Peyer's patch (tissue), 4 donors: ENCODE data around the gene ASB6. TPM values are rescaled to one million over a fixed set of nuclear protein-coding genes. Genes with fewer than 3 reads are reported as not detected.

ENCODE experiments used
- DNase-seq, 3 donors: peaks; one replicate each; pipeline ENCODE4 v3.0.0-alpha.2; 2017 to 2019
- H3K27ac ChIP-seq, 4 donors: fragments of 200-600 bp; sonication (generic); one replicate each; pipeline ENCODE4 v1.5.1; 2016 to 2019
- H3K27me3 ChIP-seq, 2 donors: fragments of 200-600 bp; sonication (generic); one replicate each; pipeline ENCODE4 v1.5.1; 2019
- H3K36me3 ChIP-seq, 3 donors: fragments of 200-600 bp; sonication (generic); one replicate each; pipeline ENCODE4 v1.5.1; 2016 to 2019
- H3K4me1 ChIP-seq, 4 donors: fragments of 200-600 bp; sonication (generic); one replicate each; pipeline ENCODE4 v1.5.1; 2016 to 2019
- H3K4me3 ChIP-seq, 4 donors: fragments of 200-600 bp; sonication (generic); 1 replicate in 3 of 4; 2 replicates in 1 of 4; pipeline ENCODE4 v1.5.1; 2016 to 2019; ENCODE audit warnings: mild to moderate bottlenecking in 1 of 4
- H3K9me3 ChIP-seq, 4 donors: fragments of 200-600 bp; sonication (generic); one replicate each; pipeline ENCODE4 v1.5.1; 2016 to 2019; ENCODE audit warnings: mild to moderate bottlenecking in 1 of 4
- CTCF ChIP-seq, 6 experiments: fragments of 450-650 bp in 4 of 6; fragments of 200-600 bp in 2 of 6; sonication (generic) in 1 of 6; IDR thresholded peaks; one replicate each; pipeline ENCODE4 v1.5.1; 2017 to 2019; ENCODE audit warnings: antibody characterized with exemption in 6 of 6, mild to moderate bottlenecking in 3 of 6, moderate library complexity in 1 of 6
- POLR2A ChIP-seq, 2 donors: fragments of 450-650 bp; IDR thresholded peaks; one replicate each; pipeline ENCODE4 v1.5.1; 2017; ENCODE audit warnings: antibody characterized with exemption in 2 of 2, mild to moderate bottlenecking in 2 of 2, moderate library complexity in 2 of 2
- total RNA-seq, 4 donors: library from RNA; depleted of rRNA; stranded (reverse); fragments of >200 nt; gene quantifications; one replicate each; pipeline ENCODE4 v1.1.0, GENCODE V29; 2016

ASB6 gene
- total RNA-seq, 4 donors from 2014 or later = 19.8 to 26.8 (median 23.0) TPM

- no peak for TF ChIP-seq POLR2A (IDR thresholded peaks at IDR 0.05)
- TF ChIP-seq CTCF (IDR thresholded peaks at IDR 0.05) = no peak
- no peak overlapping the region for H3K27ac ChIP-seq
- no peaks in the 10 kb centered on the region for H3K27me3 ChIP-seq
- no peaks in the 10 kb centered on the region for H3K36me3 ChIP-seq
- H3K4me1 ChIP-seq = peaks cover 0 to 22% (median 17%) of the 10 kb centered on the region in 4 donors
- no peak overlapping the region for H3K4me3 ChIP-seq
- no peak for DNase-seq
- H3K9me3 ChIP-seq = no peaks in the 10 kb centered on the region
Measured at GRCh38 chr9:129613520-129614175, 28.3 kb downstream of the ASB6 start.

GRCh38 chr9:129612815-129613519, 29.0 kb downstream of the ASB6 start:
- H3K9me3 ChIP-seq = no peaks in the 10 kb centered on the region
- H3K4me1 ChIP-seq = peaks cover 0 to 28% (median 17%) of the 10 kb centered on the region in 4 donors
- DNase-seq = no peak
- no peak overlapping the region for H3K4me3 ChIP-seq
- TF ChIP-seq CTCF (IDR thresholded peaks at IDR 0.05) = no peak
- TF ChIP-seq POLR2A (IDR thresholded peaks at IDR 0.05) = no peak
- no peaks in the 10 kb centered on the region for H3K36me3 ChIP-seq
- H3K27ac ChIP-seq = no peak overlapping the region
- no peaks in the 10 kb centered on the region for H3K27me3 ChIP-seq

- no peak overlapping the region for H3K27ac ChIP-seq
- TF ChIP-seq CTCF (IDR thresholded peaks at IDR 0.05) = no peak
- TF ChIP-seq POLR2A (IDR thresholded peaks at IDR 0.05) = no peak
- no peak overlapping the region for H3K4me3 ChIP-seq
- DNase-seq = no peak
- H3K36me3 ChIP-seq = no peaks in the 10 kb centered on the region
- peaks cover 0 to 35% (median 17%) of the 10 kb centered on the region in 4 donors for H3K4me1 ChIP-seq
- H3K9me3 ChIP-seq = no peaks in the 10 kb centered on the region
- H3K27me3 ChIP-seq = no peaks in the 10 kb centered on the region
Measured at GRCh38 chr9:129612123-129612522, 29.8 kb downstream of the ASB6 start.

- Histone ChIP-seq H3K36me3 (no peaks in the 10 kb centered on the region), H3K4me3 (peak overlapping the region in 3 of 4 donors; percentile 68 to 69 (median 68)), H3K4me1 (peaks cover 0 to 35% (median 17%) of the 10 kb centered on the region in 4 donors), H3K27ac (peak overlapping the region in 1 of 4 donors; percentile 80), H3K27me3 (no peaks in the 10 kb centered on the region), H3K9me3 (no peaks in the 10 kb centered on the region)
- TF ChIP-seq POLR2A (IDR thresholded peaks at IDR 0.05) = no peak
- DNase-seq = no peak
Measured at GRCh38 chr9:129611307-129611800, 30.6 kb downstream of the ASB6 start.

GRCh38 chr9:129610473-129611306, 31.3 kb downstream of the ASB6 start:
- Histone ChIP-seq H3K4me3 (peak overlapping the region; percentile 68 to 69 (median 68)), H3K36me3 (no peaks in the 10 kb centered on the region), H3K27me3 (no peaks in the 10 kb centered on the region), H3K27ac (peak overlapping the region; percentile 75 to 86 (median 82)), H3K4me1 (peaks cover 0 to 35% (median 17%) of the 10 kb centered on the region in 4 donors), H3K9me3 (no peaks in the 10 kb centered on the region)
- peak; percentile 61 to 85 (median 82) for DNase-seq
- TF ChIP-seq POLR2A (IDR thresholded peaks at IDR 0.05) (no peak), CTCF (IDR thresholded peaks at IDR 0.05) (peak; percentile 82 to 99 (median 99))
